GM23338 (cell line): ENCODE measurements around the gene DAAM1. TPM values are rescaled to one million over a fixed set of nuclear protein-coding genes. Genes with fewer than 3 reads are reported as not detected.

Source experiments
- ATAC-seq: fragments of 200-7000 bp; cut with Tn5 transposase; 3 replicates; pipeline ENCODE4 v1.9.1; 2020
- DNase-seq: peaks from one replicate; pipeline ENCODE4 v3.0.0-alpha.2; 2015; ENCODE audit warnings: low spot score
- H2AFZ ChIP-seq: fragments of 200-600 bp; sonication (generic); 2 replicates; pipeline ENCODE4 v1.8.0; 2016; ENCODE audit warnings: antibody characterized with exemption, mild to moderate bottlenecking, moderate library complexity
- H3F3A ChIP-seq: fragments of 200-600 bp; sonication (generic); replicated peaks from 2 replicates; pipeline ENCODE4 v1.8.0; 2017; ENCODE audit warnings: antibody characterized with exemption, mixed run types, low read depth
- H3K27ac ChIP-seq: fragments of 200-600 bp; sonication (generic); 2 replicates; pipeline ENCODE4 v1.6.1; 2016; ENCODE audit warnings: low read depth
- H3K27me3 ChIP-seq: fragments of 200-600 bp; sonication (generic); 2 replicates; pipeline ENCODE4 v1.8.0; 2016; ENCODE audit warnings: mild to moderate bottlenecking, mixed run types, moderate library complexity; ENCODE audit not compliant: insufficient read depth
- H3K36me3 ChIP-seq: fragments of 200-600 bp; sonication (generic); 2 replicates; pipeline ENCODE4 v1.8.0; 2016; ENCODE audit warnings: mild to moderate bottlenecking; ENCODE audit not compliant: insufficient read depth
- H3K4me1 ChIP-seq: fragments of 200-600 bp; sonication (generic); 2 replicates; pipeline ENCODE4 v1.8.0; 2016; ENCODE audit warnings: mild to moderate bottlenecking, moderate library complexity; ENCODE audit not compliant: insufficient read depth
- H3K4me2 ChIP-seq: fragments of 200-600 bp; sonication (generic); 2 replicates; pipeline ENCODE4 v1.7.1; 2017; ENCODE audit warnings: mixed run types
- H3K4me3 ChIP-seq: fragments of 200-600 bp; sonication (generic); 2 replicates; pipeline ENCODE4 v1.6.1; 2016; ENCODE audit warnings: mixed run types
- H3K79me2 ChIP-seq: fragments of 200-600 bp; sonication (generic); replicated peaks from 2 replicates; pipeline ENCODE4 v1.8.0; 2017; ENCODE audit warnings: mild to moderate bottlenecking; ENCODE audit not compliant: insufficient read depth
- H3K9me2 ChIP-seq: fragments of 200-600 bp; sonication (generic); 2 replicates; pipeline ENCODE4 v1.8.0; 2017; ENCODE audit not compliant: insufficient read depth
- H4K20me1 ChIP-seq: fragments of 200-600 bp; sonication (generic); replicated peaks from 2 replicates; pipeline ENCODE4 v1.8.0; 2017; ENCODE audit warnings: mild to moderate bottlenecking; ENCODE audit not compliant: insufficient read depth
- H3K27ac Mint-ChIP-seq: 2 replicates; pipeline ENCODE4 v1.8.0; 2020; ENCODE audit warnings: inconsistent platforms, mild to moderate bottlenecking, moderate library complexity, mixed read lengths
- H3K27me3 Mint-ChIP-seq: 3 replicates; pipeline ENCODE4 v1.8.0; 2022; ENCODE audit warnings: low read depth, mild to moderate bottlenecking, moderate library complexity, mixed read lengths, inconsistent platforms; ENCODE audit not compliant: insufficient read depth, poor library complexity
- H3K36me3 Mint-ChIP-seq: 3 replicates; pipeline ENCODE4 v1.8.0; 2021; ENCODE audit warnings: low read depth, mild to moderate bottlenecking, inconsistent platforms, moderate library complexity, mixed read lengths
- H3K4me1 Mint-ChIP-seq: 3 replicates; pipeline ENCODE4 v1.8.0; 2020; ENCODE audit warnings: mild to moderate bottlenecking, inconsistent platforms, mixed read lengths
- H3K4me3 Mint-ChIP-seq: 3 replicates; pipeline ENCODE4 v1.8.0; 2021; ENCODE audit warnings: moderate library complexity, mild to moderate bottlenecking, inconsistent platforms, mixed read lengths
- H3K9me3 Mint-ChIP-seq: 3 replicates; pipeline ENCODE4 v1.8.0; 2020; ENCODE audit warnings: moderate library complexity, mild to moderate bottlenecking, inconsistent platforms, mixed read lengths
- CREB1 ChIP-seq: fragments of 250-450 bp; sonication (Bioruptor Pico); IDR thresholded peaks from 2 replicates; pipeline ENCODE4 v1.5.0; 2020; ENCODE audit warnings: low read depth, mild to moderate bottlenecking, moderate library complexity
- CTCF ChIP-seq, 2 experiments: fragments of 200-600 bp in 1 of 2; sonication (generic) in 1 of 2; conservative IDR thresholded peaks; 2 replicates each; pipeline versions ENCODE4 v1.5.1 to v1.6.1; 2016 to 2017; ENCODE audit warnings: antibody characterized with exemption in 2 of 2, low read depth in 2 of 2, mild to moderate bottlenecking in 2 of 2, moderate library complexity in 1 of 2
- EZH2phosphoT487 ChIP-seq: fragments of 200-600 bp; sonication (generic); IDR thresholded peaks from one replicate; pipeline ENCODE4 v1.8.1; 2018; ENCODE audit warnings: antibody characterized with exemption; ENCODE audit not compliant: unreplicated experiment
- NANOG ChIP-seq: IDR thresholded peaks from 2 replicates; pipeline ENCODE4 v1.6.1; 2016; ENCODE audit warnings: antibody characterized with exemption, borderline replicate concordance
- POLR2AphosphoS5 ChIP-seq: IDR thresholded peaks from 2 replicates; pipeline ENCODE4 v1.6.1; 2016; ENCODE audit warnings: antibody characterized with exemption, low read depth
- REST ChIP-seq: IDR thresholded peaks from one replicate; pipeline ENCODE4 v1.6.1; 2018; ENCODE audit warnings: antibody characterized with exemption; ENCODE audit not compliant: unreplicated experiment
- ZNF462 ChIP-seq: fragments of 250-450 bp; sonication (Bioruptor Pico); IDR thresholded peaks from 2 replicates; pipeline ENCODE4 v1.5.0; 2020; ENCODE audit warnings: mild to moderate bottlenecking, moderate library complexity
- polyA plus RNA-seq: library from polyadenylated mRNA; unstranded; fragments of >200 nt; fragmentation: Nextera tagmentation; extraction: Ambion mirVana; gene quantifications from 2 replicates; pipeline ENCODE4 v1.2.1, GENCODE V29; 2016
- total RNA-seq: library from RNA; depleted of rRNA; stranded (reverse); fragments of >200 nt; shearing (Covaris generic); gene quantifications from 2 replicates; pipeline ENCODE4 v1.2.3, GENCODE V29; 2014
- TF ChIP-seq, protein P1 (sequence below): IDR thresholded peaks from 2 replicates; pipeline ENCODE4 v1.6.1; 2016; ENCODE audit warnings: antibody characterized with exemption

Gene DAAM1
- total and polyA plus RNA-seq, 2 experiments from 2014 or later: 36.3 to 42.1 TPM

GRCh38 chr14:59318908-59319307 lies 130.4 kb downstream of the DAAM1 start:
- no peaks in the 10 kb centered on the region for H3K36me3 ChIP-seq
- no peaks in the 10 kb centered on the region for H3K27me3 ChIP-seq
- no peaks in the 10 kb centered on the region for H3K27me3 Mint-ChIP-seq
- H3K79me2 ChIP-seq: no peaks in the 10 kb centered on the region
- no peaks in the 10 kb centered on the region for H4K20me1 ChIP-seq
- H3K4me1 ChIP-seq: no peaks in the 10 kb centered on the region
- no peaks in the 10 kb centered on the region for H3K9me3 Mint-ChIP-seq
- H3K36me3 Mint-ChIP-seq: no peaks in the 10 kb centered on the region
- no peak overlapping the region for H3K4me2 ChIP-seq
- no peak overlapping the region for H2AFZ ChIP-seq
- H3K4me3 Mint-ChIP-seq: no peak overlapping the region
- no peak for ATAC-seq
- no peak overlapping the region for H3K4me3 ChIP-seq
- H3K27ac ChIP-seq: no peak overlapping the region
- H3K4me1 Mint-ChIP-seq: peaks cover 6% of the 10 kb centered on the region; the same call in 2 of the 3 replicates
- H3K9me2 ChIP-seq: no peaks in the 10 kb centered on the region
- no peak overlapping the region for H3K27ac Mint-ChIP-seq
- TF ChIP-seq, protein P1, sequence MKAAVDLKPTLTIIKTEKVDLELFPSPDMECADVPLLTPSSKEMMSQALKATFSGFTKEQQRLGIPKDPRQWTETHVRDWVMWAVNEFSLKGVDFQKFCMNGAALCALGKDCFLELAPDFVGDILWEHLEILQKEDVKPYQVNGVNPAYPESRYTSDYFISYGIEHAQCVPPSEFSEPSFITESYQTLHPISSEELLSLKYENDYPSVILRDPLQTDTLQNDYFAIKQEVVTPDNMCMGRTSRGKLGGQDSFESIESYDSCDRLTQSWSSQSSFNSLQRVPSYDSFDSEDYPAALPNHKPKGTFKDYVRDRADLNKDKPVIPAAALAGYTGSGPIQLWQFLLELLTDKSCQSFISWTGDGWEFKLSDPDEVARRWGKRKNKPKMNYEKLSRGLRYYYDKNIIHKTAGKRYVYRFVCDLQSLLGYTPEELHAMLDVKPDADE: no peak
- TF ChIP-seq ZNF462 (CRISPR knock-in tag) (no peak), POLR2AphosphoS5 (no peak), REST (no peak), CTCF (conservative IDR thresholded peaks at IDR 0.05; ENCODE audit: low read depth in 2 of 2) (no peak), CREB1 (CRISPR knock-in tag) (no peak), NANOG (no peak), EZH2phosphoT487 (no peak)
- no peak for DNase-seq
- no peaks in the 10 kb centered on the region for H3F3A ChIP-seq
